HG03439 (cell line): ENCODE data around the gene ARHGAP28.

Experiments
- ATAC-seq: cut with Tn5 transposase; IDR thresholded peaks from one replicate; pipeline ENCODE4 v1.9.1; 2021; ENCODE audit warnings: mild to moderate bottlenecking, moderate library complexity; ENCODE audit not compliant: unreplicated experiment

Gene ARHGAP28

DNA sequence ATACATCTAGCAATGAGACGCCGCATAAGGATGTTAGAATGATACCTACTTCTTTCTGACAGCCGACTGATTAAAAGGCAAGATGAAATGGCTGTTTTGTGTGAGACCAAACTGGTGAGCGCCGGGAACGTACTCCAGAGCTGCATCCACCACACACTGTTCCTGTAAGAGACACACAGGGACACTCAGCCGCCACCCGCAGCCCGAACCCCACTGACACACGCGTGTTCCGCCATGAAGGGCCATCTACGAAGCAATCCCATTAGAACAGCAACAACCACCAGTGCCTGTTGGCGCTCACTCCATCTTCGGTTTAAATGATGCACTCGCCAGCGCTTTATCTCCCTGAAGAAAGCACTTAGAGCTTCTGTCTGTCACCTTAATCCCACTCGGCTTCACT is 225.8 kb downstream of the ARHGAP28 start:
- no peak for ATAC-seq

DNA sequence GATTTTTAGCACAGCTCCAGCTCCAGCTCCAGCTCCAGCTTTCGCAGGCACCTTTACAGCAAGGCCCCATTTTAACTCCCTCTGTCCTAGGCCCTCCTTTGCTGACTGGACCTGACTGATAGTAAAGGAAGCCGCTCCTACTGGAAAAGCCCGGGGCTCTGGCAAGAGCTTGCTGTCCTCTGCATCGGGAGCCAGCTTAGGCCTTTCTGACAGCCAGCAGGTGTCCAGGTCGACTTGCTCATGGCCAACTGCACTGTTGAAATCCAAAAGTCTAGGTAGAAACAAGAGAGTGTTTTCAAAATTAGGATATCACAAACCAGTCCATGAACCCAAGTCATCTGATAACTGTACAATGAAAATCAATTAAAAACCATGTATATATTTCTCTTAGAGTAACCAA is 227.0 kb downstream of the ARHGAP28 start:
- no peak for ATAC-seq

DNA sequence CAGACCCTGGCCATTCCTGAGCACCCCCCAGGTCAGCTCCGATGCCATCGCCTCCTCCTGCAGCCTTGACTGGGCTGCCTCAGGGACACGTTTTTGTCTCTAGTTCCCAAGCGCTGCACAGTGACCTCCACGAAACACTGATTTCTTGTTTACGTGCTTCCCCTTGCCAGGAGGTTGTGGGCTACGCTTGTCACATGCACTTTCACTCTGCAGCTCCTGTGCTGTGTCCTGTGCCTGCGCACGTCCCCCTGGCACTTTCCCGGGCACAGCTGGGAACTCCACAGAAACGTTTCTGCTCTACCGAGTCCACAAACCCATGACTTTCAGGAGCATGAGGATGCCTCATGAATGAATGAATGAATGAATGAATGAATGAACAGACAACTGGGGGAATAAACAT is 227.5 kb downstream of the ARHGAP28 start:
- no peak for ATAC-seq

DNA sequence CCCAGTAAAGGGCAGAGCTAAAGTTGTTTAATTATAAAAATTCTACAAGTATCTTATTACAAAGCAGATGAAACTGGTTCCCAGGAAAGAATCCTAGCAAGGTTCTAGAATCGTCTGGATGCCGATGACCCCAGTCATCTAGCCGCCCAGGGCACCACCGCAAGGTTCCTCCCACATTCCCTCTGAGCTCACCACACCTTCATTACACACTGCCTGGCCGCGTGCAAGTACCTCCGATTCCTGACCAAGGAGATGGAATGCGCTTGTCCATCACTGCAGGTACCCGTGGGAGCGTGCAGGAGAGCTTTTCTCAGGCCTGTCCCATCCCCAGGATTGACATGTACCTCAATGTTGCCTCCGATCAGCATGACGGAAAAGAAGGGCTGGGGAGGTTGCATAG is 229.6 kb downstream of the ARHGAP28 start:
- ATAC-seq, result no peak

DNA sequence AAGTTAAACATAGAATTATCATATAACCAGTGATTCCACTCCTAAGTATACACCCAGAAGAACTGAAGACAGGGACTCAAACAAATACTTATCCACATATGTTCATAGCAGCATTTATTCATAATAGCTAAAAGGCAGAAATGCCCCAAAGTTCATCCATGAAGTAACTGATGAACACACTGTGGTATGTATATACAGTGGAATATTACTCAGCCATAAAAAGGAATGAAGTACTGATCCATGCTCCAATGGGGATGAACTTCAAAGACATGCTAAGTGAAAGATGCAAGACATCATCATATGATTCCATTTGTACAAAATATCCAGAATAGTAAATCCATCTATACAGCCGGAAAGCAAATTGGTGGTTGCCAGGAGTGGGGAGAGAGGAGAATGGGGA is 230.6 kb downstream of the ARHGAP28 start:
- no peak for ATAC-seq

DNA sequence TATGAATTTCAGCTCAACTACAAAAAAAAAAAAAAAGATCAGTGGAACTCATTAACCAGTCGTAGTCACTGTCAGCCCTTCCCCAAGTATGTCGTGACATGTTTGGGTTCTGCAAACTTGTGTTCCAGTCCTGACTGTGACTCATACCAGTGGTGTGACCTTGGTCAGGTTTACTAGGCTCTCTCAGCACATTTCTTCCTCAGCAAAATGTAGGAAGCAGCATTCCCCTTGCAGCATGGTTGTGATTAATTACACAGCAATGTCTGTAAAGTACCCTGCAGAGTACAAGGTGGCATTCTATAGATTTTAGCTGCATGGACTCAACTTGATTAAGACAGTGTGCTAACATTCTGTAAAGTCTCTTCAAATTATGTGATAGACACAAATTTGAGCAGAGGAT is 231.1 kb downstream of the ARHGAP28 start:
- ATAC-seq, result no peak

DNA sequence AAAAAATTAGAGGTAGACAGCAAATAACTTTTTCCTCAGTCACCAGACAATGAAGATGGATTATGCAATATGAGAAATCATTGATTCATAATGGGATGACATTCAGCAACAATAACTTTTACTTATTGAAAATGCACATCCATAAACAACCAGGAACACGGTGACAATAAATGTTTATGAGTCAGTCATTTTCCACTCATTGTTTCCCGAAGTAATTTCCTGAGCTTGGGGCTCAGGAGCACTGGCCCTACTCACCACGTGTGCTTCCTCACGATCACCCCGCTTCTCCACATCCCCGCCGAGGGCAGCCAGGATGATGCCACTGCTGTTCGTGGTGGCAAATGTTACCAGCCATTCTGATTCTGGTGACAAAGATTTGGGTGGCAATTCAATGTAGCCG is 231.8 kb downstream of the ARHGAP28 start:
- no peak for ATAC-seq

DNA sequence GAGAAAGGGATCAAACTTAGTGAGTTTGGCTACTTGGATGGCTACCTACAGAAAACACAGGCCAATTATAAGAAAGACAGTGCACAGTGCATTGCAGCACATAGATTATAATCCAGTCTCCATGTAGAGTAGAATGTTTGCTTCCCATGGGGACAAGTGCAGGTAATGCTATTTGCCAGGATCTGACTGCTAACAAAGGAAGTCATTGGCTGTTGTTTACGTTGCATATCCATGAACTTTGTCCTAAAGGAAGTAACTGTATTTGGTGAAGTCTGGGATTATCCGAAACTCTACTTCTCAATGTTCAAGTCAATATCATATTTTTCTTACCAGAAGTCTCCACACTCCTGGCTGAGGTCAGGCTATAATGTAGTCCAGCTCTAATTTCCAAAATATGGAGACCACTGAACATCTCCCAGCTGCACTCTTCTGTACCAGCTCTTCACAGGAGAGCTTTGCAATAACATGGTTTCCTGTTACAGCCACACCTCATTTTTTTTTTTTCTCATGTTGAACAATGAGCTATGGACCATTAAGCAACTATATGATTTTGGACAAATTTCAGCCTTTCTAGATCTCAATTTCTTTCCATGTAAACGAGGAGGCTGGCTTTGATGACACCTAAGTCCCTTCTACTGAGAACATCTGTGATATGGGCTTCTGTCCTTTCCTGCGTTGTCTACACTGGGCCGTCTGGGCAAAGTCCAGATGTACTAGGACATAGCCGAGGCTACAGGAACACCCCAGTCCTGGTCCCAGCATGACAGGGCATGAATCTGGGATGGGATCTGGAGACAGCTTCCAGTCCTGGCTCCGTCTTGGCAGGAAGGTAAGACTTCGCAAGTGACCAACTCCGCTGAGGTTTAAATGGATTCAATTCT is 233.3 kb downstream of the ARHGAP28 start:
- ATAC-seq, result no peak

DNA sequence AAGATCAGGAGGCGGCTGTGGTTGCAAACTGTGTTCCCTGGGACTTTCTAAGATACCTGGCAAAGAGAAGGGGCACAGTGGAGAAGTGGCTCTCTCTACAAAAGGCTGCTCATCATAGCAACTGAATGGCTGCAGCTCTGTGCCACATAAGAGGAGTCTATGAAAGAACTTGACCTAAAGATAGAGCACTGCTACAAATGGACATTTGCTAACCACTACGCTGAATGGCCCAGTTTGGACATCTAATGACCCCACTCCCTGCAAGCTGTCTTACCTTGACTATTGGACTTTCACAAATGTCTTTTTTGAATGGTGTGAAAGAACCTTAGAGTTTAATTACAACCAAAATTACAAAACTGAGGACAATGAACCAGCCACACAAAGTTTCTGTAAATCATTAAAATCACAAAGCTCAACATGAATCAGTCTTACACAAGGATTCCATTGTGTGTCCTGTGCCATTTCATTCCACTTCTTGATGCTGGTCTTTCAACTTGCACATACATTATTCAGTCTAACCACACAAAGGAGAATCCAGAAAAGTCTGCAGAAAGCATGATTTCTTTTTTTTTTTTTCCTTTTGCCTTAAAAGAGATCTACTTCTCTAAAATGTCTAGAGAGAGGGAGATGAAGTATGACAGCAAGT is 234.1 kb downstream of the ARHGAP28 start:
- ATAC-seq, result no peak
